Measurements from ENCODE around the gene DRD3. TPM values are rescaled to one million over a fixed set of nuclear protein-coding genes. Genes with fewer than 3 reads are reported as not detected.

The DRD3 gene
- total RNA-seq, 6 experiments from 2014 or later, result not detected

- Mint-ChIP-seq H3K36me3 (ENCODE audit: low read depth) (no peaks in the 10 kb centered on the region), H3K27ac (peak overlapping the region; percentile 6; the same call in 1 of the 2 replicates), H3K9me3 (no peaks in the 10 kb centered on the region), H3K27me3 (ENCODE audit: insufficient read depth) (peaks cover 14% of the 10 kb centered on the region), H3K4me1 (ENCODE audit: low read depth) (peaks cover 7% of the 10 kb centered on the region; the same call in 1 of the 2 replicates), H3K4me3 (no peak overlapping the region)
- DNase-seq, result peak; percentile 68
- TF ChIP-seq, protein P1, sequence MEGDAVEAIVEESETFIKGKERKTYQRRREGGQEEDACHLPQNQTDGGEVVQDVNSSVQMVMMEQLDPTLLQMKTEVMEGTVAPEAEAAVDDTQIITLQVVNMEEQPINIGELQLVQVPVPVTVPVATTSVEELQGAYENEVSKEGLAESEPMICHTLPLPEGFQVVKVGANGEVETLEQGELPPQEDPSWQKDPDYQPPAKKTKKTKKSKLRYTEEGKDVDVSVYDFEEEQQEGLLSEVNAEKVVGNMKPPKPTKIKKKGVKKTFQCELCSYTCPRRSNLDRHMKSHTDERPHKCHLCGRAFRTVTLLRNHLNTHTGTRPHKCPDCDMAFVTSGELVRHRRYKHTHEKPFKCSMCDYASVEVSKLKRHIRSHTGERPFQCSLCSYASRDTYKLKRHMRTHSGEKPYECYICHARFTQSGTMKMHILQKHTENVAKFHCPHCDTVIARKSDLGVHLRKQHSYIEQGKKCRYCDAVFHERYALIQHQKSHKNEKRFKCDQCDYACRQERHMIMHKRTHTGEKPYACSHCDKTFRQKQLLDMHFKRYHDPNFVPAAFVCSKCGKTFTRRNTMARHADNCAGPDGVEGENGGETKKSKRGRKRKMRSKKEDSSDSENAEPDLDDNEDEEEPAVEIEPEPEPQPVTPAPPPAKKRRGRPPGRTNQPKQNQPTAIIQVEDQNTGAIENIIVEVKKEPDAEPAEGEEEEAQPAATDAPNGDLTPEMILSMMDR (IDR thresholded peaks at IDR 0.05), result no peak
These were observed 37.5 kb upstream of the DRD3 start for GRCh38 chr3:114216186-114216970.

GRCh38 chr3:114214542-114215341, 35.9 kb upstream of the DRD3 start:
- no peak overlapping the region for H3K27ac Mint-ChIP-seq
- DNase-seq, result no peak
- no peaks in the 10 kb centered on the region for H3K9me3 Mint-ChIP-seq
- H3K27me3 Mint-ChIP-seq (ENCODE audit: insufficient read depth), result peaks cover 17% of the 10 kb centered on the region
- H3K36me3 Mint-ChIP-seq (ENCODE audit: low read depth), result no peaks in the 10 kb centered on the region
- no peaks in the 10 kb centered on the region for H3K4me1 Mint-ChIP-seq (ENCODE audit: low read depth)
- H3K4me3 Mint-ChIP-seq, result no peak overlapping the region
- TF ChIP-seq, protein P1 (IDR thresholded peaks at IDR 0.05), result no peak

GRCh38 chr3:114213627-114214541, 35.0 kb upstream of the DRD3 start:
- TF ChIP-seq, protein P1 (IDR thresholded peaks at IDR 0.05), result peak; percentile 40; the same call in 1 of the 2 replicates
- Mint-ChIP-seq H3K36me3 (ENCODE audit: low read depth) (no peaks in the 10 kb centered on the region), H3K27ac (no peak overlapping the region), H3K4me1 (ENCODE audit: low read depth) (no peaks in the 10 kb centered on the region), H3K4me3 (no peak overlapping the region), H3K27me3 (ENCODE audit: insufficient read depth) (peaks cover 14% of the 10 kb centered on the region), H3K9me3 (no peaks in the 10 kb centered on the region)
- peak; percentile 97 for DNase-seq

GRCh38 chr3:114213292-114213626, 34.4 kb upstream of the DRD3 start:
- H3K27ac Mint-ChIP-seq, result no peak overlapping the region
- TF ChIP-seq, protein P1 (IDR thresholded peaks at IDR 0.05), result no peak
- H3K36me3 Mint-ChIP-seq (ENCODE audit: low read depth), result no peaks in the 10 kb centered on the region
- no peak overlapping the region for H3K4me3 Mint-ChIP-seq
- no peaks in the 10 kb centered on the region for H3K4me1 Mint-ChIP-seq (ENCODE audit: low read depth)
- H3K27me3 Mint-ChIP-seq (ENCODE audit: insufficient read depth), result peaks cover 16% of the 10 kb centered on the region
- DNase-seq, result peak; percentile 81
- no peaks in the 10 kb centered on the region for H3K9me3 Mint-ChIP-seq

- H3K4me3 Mint-ChIP-seq, result no peak overlapping the region
- TF ChIP-seq, protein P1 (IDR thresholded peaks at IDR 0.05), result no peak
- no peak for DNase-seq
- H3K27ac Mint-ChIP-seq, result no peak overlapping the region
- H3K36me3 Mint-ChIP-seq (ENCODE audit: low read depth), result no peaks in the 10 kb centered on the region
- no peaks in the 10 kb centered on the region for H3K9me3 Mint-ChIP-seq
- peaks cover 20% of the 10 kb centered on the region for H3K27me3 Mint-ChIP-seq (ENCODE audit: insufficient read depth)
- H3K4me1 Mint-ChIP-seq (ENCODE audit: low read depth), result no peaks in the 10 kb centered on the region
These were observed 33.8 kb upstream of the DRD3 start for GRCh38 chr3:114212646-114213045.

Measured in HFFc6 (cell line).